ENCODE measurements around the gene PRICKLE3. TPM values are rescaled to one million over a fixed set of nuclear protein-coding genes. Genes with fewer than 3 reads are reported as not detected.
A peak's percentile ranks its signal among the peaks of the same experiment; 100 is the strongest.
"Not testable (repeated sequence)": the region's sequence is repeated elsewhere in the genome, so short reads cannot be mapped to it uniquely, and the experiment has no call there.

Gene PRICKLE3
- total RNA-seq, 1 donor from 2014 or later: 12.5 TPM

- peak; percentile 94 for DNase-seq (ENCODE audit: low spot score)
Measured at GRCh38 chrX:49163555-49164419, 22.4 kb downstream of the PRICKLE3 start.

- DNase-seq (ENCODE audit: low spot score): no peak
Measured at GRCh38 chrX:49162620-49163019, 23.6 kb downstream of the PRICKLE3 start, which contains the start of gene MAGIX. Gene MAGIX, plus strand, starts transcription at chrX:49162758. Its CDS starts 132 bp downstream, at chrX:49162890.

GRCh38 chrX:49161632-49162031 is 24.5 kb downstream of the PRICKLE3 start:
- no peak for DNase-seq (ENCODE audit: low spot score)

GRCh38 chrX:49160908-49161307 is 25.3 kb downstream of the PRICKLE3 start:
- no peak for DNase-seq (ENCODE audit: low spot score)

GRCh38 chrX:49157194-49157593 is 29.0 kb downstream of the PRICKLE3 start:
- DNase-seq (ENCODE audit: low spot score): no peak

- peak; percentile 96 for DNase-seq (ENCODE audit: low spot score)
Measured at GRCh38 chrX:49155900-49156837, 30.0 kb downstream of the PRICKLE3 start.

GRCh38 chrX:49155243-49155899 is 30.8 kb downstream of the PRICKLE3 start:
- no peak for DNase-seq (ENCODE audit: low spot score)

- no peak for DNase-seq (ENCODE audit: low spot score)
Measured at GRCh38 chrX:49153467-49153866, 32.7 kb downstream of the PRICKLE3 start.

GRCh38 chrX:49149291-49149690 is 36.9 kb downstream of the PRICKLE3 start:
- DNase-seq (ENCODE audit: low spot score): not testable (repeated sequence)

- DNase-seq (ENCODE audit: low spot score): not testable (repeated sequence)
Measured at GRCh38 chrX:49148390-49149100, 37.6 kb downstream of the PRICKLE3 start.

- no peak for DNase-seq (ENCODE audit: low spot score)
Measured at GRCh38 chrX:49147936-49148335, 38.2 kb downstream of the PRICKLE3 start.

- no peak for DNase-seq (ENCODE audit: low spot score)
Measured at GRCh38 chrX:49147282-49147681, 38.9 kb downstream of the PRICKLE3 start.

GRCh38 chrX:49143154-49143553 is 43.0 kb downstream of the PRICKLE3 start:
- not testable (repeated sequence) for DNase-seq (ENCODE audit: low spot score)

GRCh38 chrX:49142264-49142663 is 43.9 kb downstream of the PRICKLE3 start:
- DNase-seq (ENCODE audit: low spot score): not testable (repeated sequence)

- no peak for DNase-seq (ENCODE audit: low spot score)
Measured at GRCh38 chrX:49139713-49140112, 46.5 kb downstream of the PRICKLE3 start.

GRCh38 chrX:49137492-49137891 is 48.7 kb downstream of the PRICKLE3 start:
- no peak for DNase-seq (ENCODE audit: low spot score)

- DNase-seq (ENCODE audit: low spot score): no peak
Measured at GRCh38 chrX:49133759-49134158, 52.4 kb downstream of the PRICKLE3 start.

- not testable (repeated sequence) for DNase-seq (ENCODE audit: low spot score)
Measured at GRCh38 chrX:49132275-49132674, 53.9 kb downstream of the PRICKLE3 start.

- DNase-seq (ENCODE audit: low spot score): no peak
Measured at GRCh38 chrX:49129427-49129826, 56.7 kb downstream of the PRICKLE3 start.

GRCh38 chrX:49127742-49128258 is 58.4 kb downstream of the PRICKLE3 start:
- not testable (repeated sequence) for DNase-seq (ENCODE audit: low spot score)
